Measurements from ENCODE around the gene ALK.

ALK gene

GRCh38 chr2:29492701-29493100, 428.7 kb downstream of the ALK start:
- H3K27me3 ChIP-seq (ENCODE audit: control insufficient read depth in 3 of 3, insufficient read depth in 3 of 3, low read depth in 1 of 3, low read length in 3 of 3): no peaks in the 10 kb centered on the region
- no CpG with 5 or more reads among the region's 2 CpGs for WGBS, 2 donors (ENCODE audit: extremely low coverage in 2 of 2, insufficient read length in 2 of 2, insufficient replicate concordance in 1 of 2)
- no peak overlapping the region for H2AFZ ChIP-seq (ENCODE audit: low read length)
- no peak overlapping the region for H3K23ac ChIP-seq (ENCODE audit: low read depth, low read length, poor library complexity)
- no peak overlapping the region for H3K27ac ChIP-seq (replicated peaks; ENCODE audit: low read length)
- H3K79me1 ChIP-seq (ENCODE audit: low read depth, low read length): no peaks in the 10 kb centered on the region
- H2BK5ac ChIP-seq (ENCODE audit: low read length): no peak overlapping the region
- H3K4me2 ChIP-seq (ENCODE audit: insufficient read depth, low read length, poor library complexity, severe bottlenecking): no peak overlapping the region
- no peak overlapping the region for H2BK15ac ChIP-seq (ENCODE audit: low read length)
- peaks cover 0 to 4% of the 10 kb centered on the region in 2 donors for H3K36me3 ChIP-seq (replicated peaks in 1 of 2; ENCODE audit: control insufficient read depth in 2 of 2, insufficient read depth in 2 of 2, low read length in 2 of 2)
- H4K91ac ChIP-seq (ENCODE audit: low read depth, low read length, poor library complexity): no peak overlapping the region
- H3K14ac ChIP-seq (ENCODE audit: low read length): no peak overlapping the region
- H2AK5ac ChIP-seq (ENCODE audit: low read depth, low read length): no peak overlapping the region
- H3K18ac ChIP-seq (ENCODE audit: low read length): no peak overlapping the region
- no peak for DNase-seq (ENCODE audit: low spot score)
- no peak overlapping the region for H2BK120ac ChIP-seq (ENCODE audit: low read depth, low read length)
- no peak overlapping the region for H3K4me3 ChIP-seq (ENCODE audit: low read length in 2 of 2)
- H4K8ac ChIP-seq (ENCODE audit: low read depth, low read length): no peak overlapping the region
- H3K4me1 ChIP-seq (ENCODE audit: control insufficient read depth in 2 of 2, insufficient read depth in 1 of 2, low read depth in 1 of 2, low read length in 2 of 2): peaks cover 2 to 27% of the 10 kb centered on the region in 2 donors
- H3K9me3 ChIP-seq (replicated peaks in 1 of 2; ENCODE audit: control insufficient read depth in 2 of 2, insufficient read depth in 1 of 2, low read depth in 1 of 2, low read length in 2 of 2): no peaks in the 10 kb centered on the region
- H3K4ac ChIP-seq (ENCODE audit: low read length): no peak overlapping the region
- H2BK12ac ChIP-seq (ENCODE audit: low read length): no peak overlapping the region
- H3K9ac ChIP-seq (ENCODE audit: low read depth, low read length, poor library complexity): no peak overlapping the region

DNA sequence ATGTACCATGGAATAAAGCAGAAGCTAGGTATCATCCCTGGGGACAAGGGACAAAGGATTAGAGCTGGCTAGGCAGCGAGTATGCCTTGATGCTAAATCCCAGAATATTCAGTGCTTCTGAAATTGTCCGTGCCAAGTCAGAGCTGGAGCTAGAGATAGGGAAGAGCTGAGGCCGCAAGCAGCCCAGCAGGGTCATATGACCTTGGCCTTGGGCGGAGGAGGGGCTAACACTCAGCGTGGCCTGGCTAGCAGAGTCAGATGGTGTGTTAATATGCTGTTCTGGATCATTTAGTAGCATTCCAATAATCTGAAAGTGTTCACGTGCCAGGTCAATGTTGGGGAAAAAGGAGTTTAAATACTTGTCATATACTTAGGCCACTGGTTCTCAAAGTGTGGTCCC, 431.3 kb downstream of the ALK start:
- no peaks in the 10 kb centered on the region for H3K27me3 ChIP-seq (ENCODE audit: control insufficient read depth in 3 of 3, insufficient read depth in 3 of 3, low read depth in 1 of 3, low read length in 3 of 3)
- no peak overlapping the region for H2BK12ac ChIP-seq (ENCODE audit: low read length)
- WGBS, 2 donors (ENCODE audit: extremely low coverage in 2 of 2, insufficient read length in 2 of 2, insufficient replicate concordance in 1 of 2): no CpG with 5 or more reads among the region's 6 CpGs
- no peak overlapping the region for H3K18ac ChIP-seq (ENCODE audit: low read length)
- no peak for DNase-seq (ENCODE audit: low spot score)
- no peak overlapping the region for H2BK5ac ChIP-seq (ENCODE audit: low read length)
- H3K23ac ChIP-seq (ENCODE audit: low read depth, low read length, poor library complexity): no peak overlapping the region
- no peak overlapping the region for H4K8ac ChIP-seq (ENCODE audit: low read depth, low read length)
- H3K4ac ChIP-seq (ENCODE audit: low read length): no peak overlapping the region
- no peak overlapping the region for H3K4me3 ChIP-seq (ENCODE audit: low read length in 2 of 2)
- H4K91ac ChIP-seq (ENCODE audit: low read depth, low read length, poor library complexity): no peak overlapping the region
- H2AFZ ChIP-seq (ENCODE audit: low read length): no peak overlapping the region
- no peaks in the 10 kb centered on the region for H3K9me3 ChIP-seq (replicated peaks in 1 of 2; ENCODE audit: control insufficient read depth in 2 of 2, insufficient read depth in 1 of 2, low read depth in 1 of 2, low read length in 2 of 2)
- no peak overlapping the region for H3K27ac ChIP-seq (replicated peaks; ENCODE audit: low read length)
- H3K4me2 ChIP-seq (ENCODE audit: insufficient read depth, low read length, poor library complexity, severe bottlenecking): no peak overlapping the region
- H3K14ac ChIP-seq (ENCODE audit: low read length): no peak overlapping the region
- no peak overlapping the region for H2BK120ac ChIP-seq (ENCODE audit: low read depth, low read length)
- H3K9ac ChIP-seq (ENCODE audit: low read depth, low read length, poor library complexity): no peak overlapping the region
- H2BK15ac ChIP-seq (ENCODE audit: low read length): no peak overlapping the region
- H3K4me1 ChIP-seq (ENCODE audit: control insufficient read depth in 2 of 2, insufficient read depth in 1 of 2, low read depth in 1 of 2, low read length in 2 of 2): peaks cover 0 to 11% of the 10 kb centered on the region in 2 donors
- no peaks in the 10 kb centered on the region for H3K79me1 ChIP-seq (ENCODE audit: low read depth, low read length)
- H3K36me3 ChIP-seq (replicated peaks in 1 of 2; ENCODE audit: control insufficient read depth in 2 of 2, insufficient read depth in 2 of 2, low read length in 2 of 2): peaks cover 0 to 4% of the 10 kb centered on the region in 2 donors
- no peak overlapping the region for H2AK5ac ChIP-seq (ENCODE audit: low read depth, low read length)

- Histone ChIP-seq H2BK15ac (ENCODE audit: low read length) (no peak overlapping the region), H3K14ac (ENCODE audit: low read length) (no peak overlapping the region), H2BK12ac (ENCODE audit: low read length) (no peak overlapping the region), H3K4me2 (ENCODE audit: insufficient read depth, low read length, poor library complexity, severe bottlenecking) (no peak overlapping the region), H3K27ac (replicated peaks; ENCODE audit: low read length) (no peak overlapping the region), H3K4me1 (ENCODE audit: control insufficient read depth in 2 of 2, insufficient read depth in 1 of 2, low read depth in 1 of 2, low read length in 2 of 2) (peaks cover 0 to 8% of the 10 kb centered on the region in 2 donors), H3K36me3 (replicated peaks in 1 of 2; ENCODE audit: control insufficient read depth in 2 of 2, insufficient read depth in 2 of 2, low read length in 2 of 2) (peaks cover 0 to 4% of the 10 kb centered on the region in 2 donors), H2AK5ac (ENCODE audit: low read depth, low read length) (no peak overlapping the region), H3K79me1 (ENCODE audit: low read depth, low read length) (no peaks in the 10 kb centered on the region), H3K4me3 (ENCODE audit: low read length in 2 of 2) (no peak overlapping the region), H2BK120ac (ENCODE audit: low read depth, low read length) (no peak overlapping the region), H4K8ac (ENCODE audit: low read depth, low read length) (no peak overlapping the region), H3K9me3 (replicated peaks in 1 of 2; ENCODE audit: control insufficient read depth in 2 of 2, insufficient read depth in 1 of 2, low read depth in 1 of 2, low read length in 2 of 2) (no peaks in the 10 kb centered on the region), H3K23ac (ENCODE audit: low read depth, low read length, poor library complexity) (no peak overlapping the region), H3K4ac (ENCODE audit: low read length) (no peak overlapping the region), H3K18ac (ENCODE audit: low read length) (no peak overlapping the region), H4K91ac (ENCODE audit: low read depth, low read length, poor library complexity) (no peak overlapping the region), H3K9ac (ENCODE audit: low read depth, low read length, poor library complexity) (no peak overlapping the region), H2AFZ (ENCODE audit: low read length) (no peak overlapping the region), H3K27me3 (ENCODE audit: control insufficient read depth in 3 of 3, insufficient read depth in 3 of 3, low read depth in 1 of 3, low read length in 3 of 3) (no peaks in the 10 kb centered on the region), H2BK5ac (ENCODE audit: low read length) (no peak overlapping the region)
- no CpG with 5 or more reads among the region's 1 CpG for WGBS, 2 donors (ENCODE audit: extremely low coverage in 2 of 2, insufficient read length in 2 of 2, insufficient replicate concordance in 1 of 2)
- no peak for DNase-seq (ENCODE audit: low spot score)
Observed at GRCh38 chr2:29489568-29489967, 431.8 kb downstream of the ALK start.

DNA sequence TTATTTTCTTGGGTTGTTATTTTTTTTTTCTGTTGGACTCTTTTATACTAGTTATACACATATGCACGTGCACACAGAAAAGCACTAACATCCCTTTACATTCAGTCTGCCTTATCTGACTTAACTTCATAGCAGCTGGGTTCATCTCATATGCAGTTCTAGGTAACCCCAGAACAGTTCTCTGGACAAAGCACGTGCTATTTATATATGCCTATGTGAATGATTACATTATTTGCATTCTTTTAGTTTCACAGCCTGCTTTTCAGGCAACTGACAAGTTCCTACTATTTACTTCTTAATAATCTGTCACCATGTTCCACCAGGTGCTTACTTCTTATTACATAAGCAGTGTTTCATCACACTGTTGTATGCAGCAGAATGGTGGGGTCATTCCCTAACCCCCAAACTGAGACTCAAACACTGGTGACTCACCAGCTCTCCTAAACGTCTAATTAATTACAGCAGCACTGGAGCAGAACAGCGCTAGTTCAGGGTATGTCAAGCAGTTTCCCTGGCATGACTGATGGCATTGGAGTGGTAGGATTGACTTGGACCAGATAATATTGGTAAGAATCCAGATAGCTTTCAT, 433.3 kb downstream of the ALK start:
- peaks cover 0 to 8% of the 10 kb centered on the region in 2 donors for H3K9me3 ChIP-seq (replicated peaks in 1 of 2; ENCODE audit: control insufficient read depth in 2 of 2, insufficient read depth in 1 of 2, low read depth in 1 of 2, low read length in 2 of 2)
- no peak overlapping the region for H3K4me3 ChIP-seq (ENCODE audit: low read length in 2 of 2)
- H3K27ac ChIP-seq (replicated peaks; ENCODE audit: low read length): no peak overlapping the region
- no peaks in the 10 kb centered on the region for H3K79me1 ChIP-seq (ENCODE audit: low read depth, low read length)
- no peak overlapping the region for H3K9ac ChIP-seq (ENCODE audit: low read depth, low read length, poor library complexity)
- H3K4me2 ChIP-seq (ENCODE audit: insufficient read depth, low read length, poor library complexity, severe bottlenecking): no peak overlapping the region
- H2AK5ac ChIP-seq (ENCODE audit: low read depth, low read length): no peak overlapping the region
- no peak overlapping the region for H2AFZ ChIP-seq (ENCODE audit: low read length)
- H4K91ac ChIP-seq (ENCODE audit: low read depth, low read length, poor library complexity): no peak overlapping the region
- no peaks in the 10 kb centered on the region for H3K27me3 ChIP-seq (ENCODE audit: control insufficient read depth in 3 of 3, insufficient read depth in 3 of 3, low read depth in 1 of 3, low read length in 3 of 3)
- peaks cover 0 to under 1% of the 10 kb centered on the region in 2 donors for H3K36me3 ChIP-seq (replicated peaks in 1 of 2; ENCODE audit: control insufficient read depth in 2 of 2, insufficient read depth in 2 of 2, low read length in 2 of 2)
- no peak overlapping the region for H3K14ac ChIP-seq (ENCODE audit: low read length)
- H2BK15ac ChIP-seq (ENCODE audit: low read length): no peak overlapping the region
- no peak overlapping the region for H3K23ac ChIP-seq (ENCODE audit: low read depth, low read length, poor library complexity)
- no peak overlapping the region for H2BK5ac ChIP-seq (ENCODE audit: low read length)
- H4K8ac ChIP-seq (ENCODE audit: low read depth, low read length): no peak overlapping the region
- H3K18ac ChIP-seq (ENCODE audit: low read length): no peak overlapping the region
- no peak overlapping the region for H2BK120ac ChIP-seq (ENCODE audit: low read depth, low read length)
- no peak overlapping the region for H3K4ac ChIP-seq (ENCODE audit: low read length)
- DNase-seq (ENCODE audit: low spot score): no peak
- H2BK12ac ChIP-seq (ENCODE audit: low read length): no peak overlapping the region
- no CpG with 5 or more reads among the region's 4 CpGs for WGBS, 2 donors (ENCODE audit: extremely low coverage in 2 of 2, insufficient read length in 2 of 2, insufficient replicate concordance in 1 of 2)
- H3K4me1 ChIP-seq (ENCODE audit: control insufficient read depth in 2 of 2, insufficient read depth in 1 of 2, low read depth in 1 of 2, low read length in 2 of 2): peaks cover 0 to 5% of the 10 kb centered on the region in 2 donors

Data from neuronal stem cell (in vitro differentiated cells).